HS-27A (cell line): ENCODE results near the gene CRYBA1.
"Not testable (repeated sequence)": the region's sequence is repeated elsewhere in the genome, so short reads cannot be mapped to it uniquely, and the experiment has no call there.

Experiments used
- DNase-seq: peaks from one replicate; pipeline ENCODE4 v3.0.0-alpha.2; 2012; ENCODE audit warnings: low read depth, missing footprints

Gene CRYBA1

GRCh38 chr17:29246628-29247027 lies at the start of gene CRYBA1:
Gene CRYBA1 (plus strand): TSS chr17:29246859. CDS start chr17:29246864, 5 bp downstream.
- DNase-seq, result no peak

- no peak for DNase-seq
These were observed 49.0 kb upstream of the CRYBA1 start for GRCh38 chr17:29197516-29198272.

DNA sequence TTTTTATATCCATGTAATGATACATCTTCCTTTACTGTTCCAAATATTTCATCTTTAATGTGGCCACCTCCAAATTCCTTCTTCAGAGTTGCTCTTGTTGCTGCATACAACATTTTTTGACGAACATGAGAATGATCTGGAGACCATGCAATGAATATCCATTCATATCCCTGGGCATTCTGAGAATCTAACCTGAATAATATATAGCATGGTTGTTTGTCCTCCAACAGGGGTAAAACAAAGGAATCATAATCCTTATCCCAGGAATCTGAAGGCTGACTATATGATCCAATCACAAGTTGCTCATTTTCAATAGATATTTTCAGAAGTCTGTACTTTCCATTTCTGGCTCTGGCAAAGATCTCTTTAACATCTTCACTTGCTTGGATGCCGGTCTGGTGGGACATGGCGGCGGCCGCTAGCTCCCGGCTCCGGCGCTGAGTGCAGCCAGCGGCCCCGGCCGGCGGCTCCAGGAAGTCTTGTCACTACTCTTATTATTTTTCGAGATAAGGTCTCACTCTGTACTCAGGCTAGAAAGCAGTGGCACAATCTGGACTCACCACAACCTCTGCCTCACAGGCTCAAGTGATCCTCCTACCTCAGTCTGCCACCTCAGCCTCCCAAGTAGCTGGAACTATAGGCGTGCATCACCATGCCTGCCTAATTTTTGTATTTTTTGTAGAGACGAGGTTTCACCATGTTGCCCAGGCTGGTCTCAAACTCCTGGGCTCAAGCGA lies 42.4 kb upstream of the CRYBA1 start:
- not testable (repeated sequence) for DNase-seq

GRCh38 chr17:29205047-29205446 lies 41.6 kb upstream of the CRYBA1 start:
- no peak for DNase-seq

GRCh38 chr17:29207975-29208374 lies 38.7 kb upstream of the CRYBA1 start:
- DNase-seq, result no peak

DNA sequence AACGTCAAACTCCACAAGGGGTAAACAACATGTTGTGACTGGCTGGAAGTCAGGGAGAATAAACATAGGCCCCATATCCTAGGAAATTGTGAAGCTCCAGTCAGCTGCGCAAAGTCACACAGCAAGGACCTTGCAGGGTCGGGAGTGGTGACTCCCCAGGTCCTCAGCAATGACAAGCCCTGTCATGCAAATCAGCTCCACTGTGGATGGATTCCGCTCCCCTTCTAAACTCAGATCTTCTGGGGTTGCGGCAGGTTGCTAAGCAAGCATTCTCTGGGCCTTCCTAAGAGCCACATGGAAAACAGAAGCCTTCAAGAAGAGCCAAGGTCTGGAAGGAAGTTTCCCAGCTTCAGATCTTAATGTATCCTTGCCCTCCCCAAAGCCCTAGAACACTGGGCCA lies 37.6 kb upstream of the CRYBA1 start:
- DNase-seq, result no peak

GRCh38 chr17:29210879-29211278 lies 35.8 kb upstream of the CRYBA1 start:
- DNase-seq, result no peak

DNA sequence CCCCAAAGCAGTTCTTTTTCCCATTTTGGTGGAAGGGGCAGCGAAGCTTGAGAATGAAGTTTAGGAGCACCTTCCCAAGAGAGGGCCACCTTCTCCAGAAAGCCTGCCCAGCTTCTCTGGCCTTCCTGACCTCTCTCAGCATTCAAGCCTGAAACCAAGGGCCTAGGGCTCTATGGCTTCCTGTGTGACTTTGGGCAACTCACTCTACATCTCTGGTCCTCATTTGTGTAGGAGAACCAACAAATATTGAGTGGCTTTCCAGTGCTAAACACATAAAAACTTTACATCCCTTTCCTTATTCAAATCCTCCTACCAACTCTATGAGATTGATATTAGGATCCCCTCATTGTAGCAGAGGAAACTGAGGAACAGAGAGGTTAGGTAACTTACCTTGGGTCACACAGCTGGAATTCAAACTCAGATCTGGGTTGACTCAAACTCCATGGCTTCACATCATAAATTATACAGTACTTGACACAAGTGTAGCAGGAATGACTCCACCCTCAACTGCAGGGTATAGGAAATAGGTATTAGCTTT lies 34.5 kb upstream of the CRYBA1 start:
- DNase-seq, result no peak

- no peak for DNase-seq
These were observed 34.0 kb upstream of the CRYBA1 start for GRCh38 chr17:29212681-29213121.

GRCh38 chr17:29214215-29215146 lies 32.2 kb upstream of the CRYBA1 start:
- DNase-seq, result no peak

DNA sequence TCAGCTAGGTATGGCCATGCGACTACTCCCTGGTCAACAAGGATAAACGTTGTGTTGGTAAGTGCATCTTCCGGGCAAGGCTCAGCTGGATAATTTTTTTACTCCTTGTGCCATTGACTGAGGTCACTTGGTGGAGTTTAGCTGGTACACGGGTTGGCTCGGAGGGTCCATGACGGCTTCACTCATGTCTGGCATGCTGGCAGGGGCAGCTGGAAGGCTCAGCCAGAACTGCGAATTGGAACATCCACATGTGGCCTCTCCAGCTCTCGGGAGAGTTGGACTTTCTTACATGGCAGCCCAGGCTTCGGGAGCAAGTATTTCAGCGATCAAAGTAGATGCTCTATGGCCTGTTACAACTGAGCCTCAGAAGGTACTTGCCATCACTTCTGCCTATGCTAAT lies 31.5 kb upstream of the CRYBA1 start:
- DNase-seq, result no peak

- DNase-seq, result no peak
These were observed 30.9 kb upstream of the CRYBA1 start for GRCh38 chr17:29215717-29216116.

GRCh38 chr17:29216181-29216580 lies 30.5 kb upstream of the CRYBA1 start:
- DNase-seq, result no peak

DNA sequence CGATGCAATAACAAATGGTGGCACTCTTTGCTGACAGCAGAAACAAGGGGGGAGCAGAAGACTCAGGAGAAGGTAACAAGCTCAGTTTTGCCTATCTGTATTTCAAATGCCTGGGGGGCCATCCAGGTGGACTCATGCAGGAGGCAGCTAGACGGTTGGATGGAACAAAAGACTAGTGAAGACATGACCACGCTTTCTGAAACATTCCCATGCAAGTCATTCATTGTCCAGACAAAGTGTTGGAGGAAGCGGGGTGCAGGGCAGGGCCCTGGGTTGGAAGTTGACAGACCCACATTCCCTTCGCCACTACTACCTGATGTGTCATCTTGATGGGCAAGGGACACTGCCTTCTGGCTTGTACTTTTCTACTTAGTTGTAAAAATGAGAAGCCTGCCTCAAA lies 29.8 kb upstream of the CRYBA1 start:
- no peak for DNase-seq

- no peak for DNase-seq
These were observed 27.1 kb upstream of the CRYBA1 start for GRCh38 chr17:29219378-29220047.

DNA sequence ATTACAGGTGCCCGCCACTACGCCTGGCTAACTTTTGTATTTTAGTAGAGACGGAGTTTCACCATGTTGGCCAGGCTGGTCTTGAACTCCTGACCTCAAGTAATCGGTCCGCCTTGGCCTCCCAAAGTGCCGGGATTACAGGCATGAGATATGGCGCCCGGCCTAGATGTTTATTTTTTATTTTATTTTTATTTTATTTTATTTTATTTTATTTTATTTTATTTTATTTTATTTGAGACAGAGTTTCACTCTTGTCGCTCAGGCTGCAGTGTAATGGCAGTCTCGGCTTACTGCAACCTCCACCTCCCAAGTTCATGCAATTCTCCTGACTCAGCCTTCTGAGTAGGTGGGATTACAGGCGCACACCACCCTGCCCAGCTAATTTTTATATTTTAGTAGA lies 25.3 kb upstream of the CRYBA1 start:
- not testable (repeated sequence) for DNase-seq

GRCh38 chr17:29225396-29225795 lies 21.3 kb upstream of the CRYBA1 start:
- DNase-seq, result no peak

DNA sequence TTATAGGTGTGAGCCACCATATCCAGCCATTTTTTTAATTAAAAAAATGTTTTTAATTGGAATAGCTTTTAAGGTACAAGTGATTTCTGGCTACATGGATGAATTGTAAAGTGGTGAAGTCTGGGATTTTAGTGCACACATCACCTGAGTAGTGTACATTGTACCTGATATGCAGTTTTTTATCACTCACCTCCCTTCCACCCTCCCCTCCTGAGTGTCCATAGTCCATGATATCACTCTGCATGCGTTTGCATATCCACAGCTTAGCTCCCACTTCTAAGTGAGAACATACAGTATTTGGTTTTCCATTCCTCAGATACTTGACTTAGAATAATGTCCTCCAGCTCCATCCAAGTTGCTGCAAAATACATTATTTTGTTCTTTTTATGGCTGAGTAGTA lies 13.4 kb upstream of the CRYBA1 start:
- no peak for DNase-seq

DNA sequence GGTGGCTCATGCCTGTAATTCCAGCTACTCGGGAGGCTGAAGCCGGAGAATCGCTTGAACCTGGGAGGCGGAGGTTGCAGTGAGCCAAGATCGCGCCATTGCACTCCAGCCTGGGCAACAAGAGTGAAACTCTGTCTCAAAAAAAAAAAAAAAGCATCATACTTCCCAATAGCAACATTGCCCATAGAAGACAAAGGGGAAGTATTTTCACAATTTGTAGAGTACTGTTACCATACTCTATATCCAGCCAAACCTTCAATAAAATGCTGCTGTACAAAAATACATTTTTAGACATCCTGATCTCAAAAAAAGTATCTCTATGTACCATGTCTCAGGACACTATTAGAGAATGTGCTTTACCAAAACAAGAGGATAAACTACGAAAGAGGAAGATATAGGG lies 11.7 kb upstream of the CRYBA1 start:
- DNase-seq, result not testable (repeated sequence)

- DNase-seq, result no peak
These were observed 10.8 kb upstream of the CRYBA1 start for GRCh38 chr17:29235904-29236303.

DNA sequence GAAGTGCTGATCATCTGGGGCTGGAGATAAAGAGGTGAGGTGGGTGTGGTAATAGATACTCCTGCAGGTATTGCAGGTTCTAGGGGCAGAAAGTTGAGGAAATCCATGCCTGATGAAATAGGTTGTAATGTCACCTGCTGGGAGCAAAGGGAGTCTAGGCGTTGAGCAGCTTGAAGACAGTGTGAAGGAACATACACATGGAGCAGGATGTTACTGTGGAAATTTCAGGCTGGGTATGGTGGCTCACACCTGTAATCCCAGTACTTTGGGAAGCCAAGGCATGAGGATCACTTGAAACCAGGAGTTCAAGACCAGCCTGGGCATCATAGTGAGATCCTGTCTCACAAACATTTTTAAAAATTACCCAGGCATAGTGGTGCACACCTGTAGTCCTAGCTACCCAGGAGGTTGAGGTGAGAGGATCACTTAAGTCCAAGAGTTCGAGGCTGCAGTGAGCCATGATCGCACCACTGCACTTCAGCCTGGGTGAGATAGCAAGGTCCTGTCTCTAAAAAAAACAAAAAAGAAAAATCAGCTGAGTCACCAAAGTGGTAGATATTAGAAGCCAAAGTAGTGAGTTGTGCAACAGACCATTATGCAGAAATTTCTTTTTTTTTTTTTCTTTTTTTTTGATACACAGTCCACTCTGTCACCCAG lies 9.1 kb upstream of the CRYBA1 start:
- DNase-seq, result no peak
